GM12878 (cell line): ENCODE data around the gene SCARB1. TPM values are rescaled to one million over a fixed set of nuclear protein-coding genes. Genes with fewer than 3 reads are reported as not detected.

Source experiments
- CHD4 ChIP-seq: fragments of 200-600 bp; sonication (generic); IDR thresholded peaks from 2 replicates; pipeline ENCODE4 v1.6.1; 2016; ENCODE audit warnings: mild to moderate bottlenecking
- EED ChIP-seq: sonication (generic); IDR thresholded peaks from 2 replicates; pipeline ENCODE4 v1.6.1; 2016; ENCODE audit warnings: antibody characterized with exemption, low read depth
- KLF5 ChIP-seq: fragments of 450-650 bp; IDR thresholded peaks from 2 replicates; pipeline ENCODE4 v1.6.1; 2014; ENCODE audit warnings: mild to moderate bottlenecking; ENCODE audit not compliant: partially characterized antibody
- LARP7 ChIP-seq: fragments of 450-650 bp; IDR thresholded peaks from 2 replicates; pipeline ENCODE4 v1.6.1; 2017; ENCODE audit warnings: mild to moderate bottlenecking
- MXI1 ChIP-seq: fragments of 150-350 bp; IDR thresholded peaks from 2 replicates; pipeline ENCODE4 v1.6.1; 2011; ENCODE audit warnings: low read depth, mild to moderate bottlenecking, inconsistent platforms, low read length, improper control_type of control experiment
- NBN ChIP-seq: fragments of 450-650 bp; IDR thresholded peaks from 2 replicates; pipeline ENCODE4 v1.6.1; 2016
- POLR2AphosphoS2 ChIP-seq: IDR thresholded peaks from 2 replicates; pipeline ENCODE4 v1.6.1; 2011; ENCODE audit warnings: low read depth, mild to moderate bottlenecking, low read length, improper control_type of control experiment, moderate library complexity
- RAD21 ChIP-seq: IDR thresholded peaks from 2 replicates; pipeline ENCODE4 v1.6.1; 2011; ENCODE audit warnings: mild to moderate bottlenecking, low read depth, low read length, moderate library complexity; ENCODE audit not compliant: insufficient read depth
- RB1 ChIP-seq: fragments of 450-650 bp; formaldehyde crosslinking; IDR thresholded peaks from 2 replicates; pipeline ENCODE4 v1.6.1; 2017; ENCODE audit warnings: mild to moderate bottlenecking, borderline replicate concordance
- SMAD5 ChIP-seq: IDR thresholded peaks from 2 replicates; pipeline ENCODE4 v1.6.1; 2016; ENCODE audit warnings: antibody characterized with exemption, low read depth
- SMC3 ChIP-seq: IDR thresholded peaks from 2 replicates; pipeline ENCODE4 v1.6.1; 2011; ENCODE audit warnings: low read length, improper control_type of control experiment, borderline replicate concordance
- polyA plus RNA-seq, 11 experiments: library from polyadenylated mRNA; depleted of rRNA in 4 of 11; unstranded in 6 of 11; stranded (reverse) in 5 of 11; fragments of >200 nt; fragmentation: Nextera tagmentation in 4 of 11; fragmentation: Illumina TruSeq in 1 of 11; extraction: Ambion mirVana in 4 of 11; extraction: Trizol in 1 of 11; gene quantifications; 1 replicate in 1 of 11; 2 replicates in 10 of 11; pipeline versions ENCODE4 v1.2.1 to v1.2.3, GENCODE V29; 2011 to 2016; ENCODE audit warnings: inconsistent platforms in 2 of 11, missing spikeins in 2 of 11, low read depth in 1 of 11
- total RNA-seq, 4 experiments: library from RNA; depleted of rRNA in 3 of 4; stranded (reverse); fragments of >200 nt in 3 of 4; fragmentation: Illumina TruSeq in 1 of 4; extraction: Trizol in 1 of 4; gene quantifications; 2 replicates each; pipeline versions ENCODE4 v1.2.1 to v1.2.3, GENCODE V29; 2013 to 2021
- TF ChIP-seq, protein P1 (sequence below): fragments of 450-650 bp; IDR thresholded peaks from 2 replicates; pipeline ENCODE4 v1.6.1; 2016; ENCODE audit warnings: mild to moderate bottlenecking
- TF ChIP-seq, protein P2 (sequence below): IDR thresholded peaks from 2 replicates; pipeline ENCODE4 v1.6.1; 2012; ENCODE audit warnings: low read depth, low read length, improper control_type of control experiment
- TF ChIP-seq, protein P3 (sequence below): fragments of 150-350 bp; IDR thresholded peaks from 2 replicates; pipeline ENCODE4 v1.6.1; 2014; ENCODE audit warnings: mild to moderate bottlenecking, low read depth, low read length
- TF ChIP-seq, protein P4 (sequence below): fragments of 450-650 bp; IDR thresholded peaks from 2 replicates; pipeline ENCODE4 v1.6.1; 2018; ENCODE audit warnings: mild to moderate bottlenecking, low read depth, moderate library complexity; ENCODE audit not compliant: partially characterized antibody
- TF ChIP-seq, protein P5 (sequence below): IDR thresholded peaks from 2 replicates; pipeline ENCODE4 v1.6.1; 2012; ENCODE audit warnings: low read length, inconsistent platforms
- TF ChIP-seq, protein P6 (sequence below): fragments of 450-650 bp; IDR thresholded peaks from 2 replicates; pipeline ENCODE4 v1.6.1; 2017; ENCODE audit warnings: mild to moderate bottlenecking, moderate library complexity

The SCARB1 gene
- total and polyA plus RNA-seq, 10 of the 15 experiments (the other 5 are each of a cell fraction or from before 2014, with no cell fraction given), result 0.34 to 104 (median 63.1) TPM

DNA sequence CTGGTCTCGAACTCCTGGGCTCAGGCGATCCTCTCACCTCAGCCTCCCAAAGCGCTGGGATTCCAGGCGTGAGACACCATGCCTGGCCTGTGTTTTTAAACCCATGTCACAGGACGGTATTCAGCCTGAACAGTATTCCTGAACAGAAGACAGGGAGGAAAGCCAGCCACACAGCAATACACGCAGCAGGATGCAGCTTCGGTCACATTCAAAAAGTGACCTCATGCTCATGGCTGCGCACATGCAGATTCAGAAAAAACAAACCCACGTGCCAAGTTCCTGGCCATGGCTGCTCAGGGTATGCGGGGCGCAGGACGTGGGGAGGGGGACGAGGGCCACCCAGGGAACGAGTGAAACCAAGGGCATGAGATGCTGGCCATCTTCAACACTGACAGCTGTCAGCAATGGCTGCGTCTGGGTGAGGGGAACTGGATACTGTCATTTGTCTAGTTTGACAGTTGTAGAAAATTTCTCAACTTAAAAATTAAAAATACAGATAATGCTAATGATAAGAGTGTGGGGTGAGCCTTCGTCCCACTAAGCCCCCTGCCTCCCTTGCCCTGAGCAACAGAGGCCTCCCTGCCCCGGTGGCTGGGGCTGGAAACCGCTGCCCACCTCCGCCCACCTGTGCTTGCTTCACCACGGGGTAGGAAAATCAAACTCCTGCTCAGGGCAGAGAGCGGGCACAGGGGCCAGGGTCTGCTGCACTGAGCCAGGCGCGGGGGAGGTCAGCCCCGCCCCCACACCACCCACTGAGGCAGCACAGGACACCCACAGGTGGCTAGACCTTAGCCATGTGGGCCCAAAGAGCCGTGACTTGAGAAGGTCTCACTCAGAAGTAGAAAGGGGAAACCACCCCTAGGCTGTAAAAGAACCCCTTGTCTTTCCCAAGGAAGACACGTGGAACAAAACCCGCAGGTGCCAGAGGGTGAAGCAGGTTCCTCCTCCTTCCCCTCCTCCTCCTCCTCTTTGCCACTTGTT, 84.2 kb downstream of the SCARB1 start (continued):
- TF ChIP-seq KLF5 (no peak), EED (peak; percentile 93), SMAD5 (no peak), RAD21 (0 out of 2 replicates have a peak, but pooled peaks have one; percentile 3), POLR2AphosphoS2 (no peak), SMC3 (no peak), MXI1 (0 out of 2 replicates have a peak, but pooled peaks have one; percentile 26), RB1 (peak; percentile 44; the same call in 1 of the 2 replicates), CHD4 (no peak), NBN (no peak), LARP7 (no peak)
- TF ChIP-seq, protein P1, sequence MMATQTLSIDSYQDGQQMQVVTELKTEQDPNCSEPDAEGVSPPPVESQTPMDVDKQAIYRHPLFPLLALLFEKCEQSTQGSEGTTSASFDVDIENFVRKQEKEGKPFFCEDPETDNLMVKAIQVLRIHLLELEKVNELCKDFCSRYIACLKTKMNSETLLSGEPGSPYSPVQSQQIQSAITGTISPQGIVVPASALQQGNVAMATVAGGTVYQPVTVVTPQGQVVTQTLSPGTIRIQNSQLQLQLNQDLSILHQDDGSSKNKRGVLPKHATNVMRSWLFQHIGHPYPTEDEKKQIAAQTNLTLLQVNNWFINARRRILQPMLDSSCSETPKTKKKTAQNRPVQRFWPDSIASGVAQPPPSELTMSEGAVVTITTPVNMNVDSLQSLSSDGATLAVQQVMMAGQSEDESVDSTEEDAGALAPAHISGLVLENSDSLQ, result peak; percentile 22; the same call in 1 of the 2 replicates
- TF ChIP-seq, protein P2, sequence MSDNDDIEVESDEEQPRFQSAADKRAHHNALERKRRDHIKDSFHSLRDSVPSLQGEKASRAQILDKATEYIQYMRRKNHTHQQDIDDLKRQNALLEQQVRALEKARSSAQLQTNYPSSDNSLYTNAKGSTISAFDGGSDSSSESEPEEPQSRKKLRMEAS, result peak; percentile 51; the same call in 1 of the 2 replicates
- TF ChIP-seq, protein P3, sequence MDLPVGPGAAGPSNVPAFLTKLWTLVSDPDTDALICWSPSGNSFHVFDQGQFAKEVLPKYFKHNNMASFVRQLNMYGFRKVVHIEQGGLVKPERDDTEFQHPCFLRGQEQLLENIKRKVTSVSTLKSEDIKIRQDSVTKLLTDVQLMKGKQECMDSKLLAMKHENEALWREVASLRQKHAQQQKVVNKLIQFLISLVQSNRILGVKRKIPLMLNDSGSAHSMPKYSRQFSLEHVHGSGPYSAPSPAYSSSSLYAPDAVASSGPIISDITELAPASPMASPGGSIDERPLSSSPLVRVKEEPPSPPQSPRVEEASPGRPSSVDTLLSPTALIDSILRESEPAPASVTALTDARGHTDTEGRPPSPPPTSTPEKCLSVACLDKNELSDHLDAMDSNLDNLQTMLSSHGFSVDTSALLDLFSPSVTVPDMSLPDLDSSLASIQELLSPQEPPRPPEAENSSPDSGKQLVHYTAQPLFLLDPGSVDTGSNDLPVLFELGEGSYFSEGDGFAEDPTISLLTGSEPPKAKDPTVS, result no peak
- TF ChIP-seq, protein P4, sequence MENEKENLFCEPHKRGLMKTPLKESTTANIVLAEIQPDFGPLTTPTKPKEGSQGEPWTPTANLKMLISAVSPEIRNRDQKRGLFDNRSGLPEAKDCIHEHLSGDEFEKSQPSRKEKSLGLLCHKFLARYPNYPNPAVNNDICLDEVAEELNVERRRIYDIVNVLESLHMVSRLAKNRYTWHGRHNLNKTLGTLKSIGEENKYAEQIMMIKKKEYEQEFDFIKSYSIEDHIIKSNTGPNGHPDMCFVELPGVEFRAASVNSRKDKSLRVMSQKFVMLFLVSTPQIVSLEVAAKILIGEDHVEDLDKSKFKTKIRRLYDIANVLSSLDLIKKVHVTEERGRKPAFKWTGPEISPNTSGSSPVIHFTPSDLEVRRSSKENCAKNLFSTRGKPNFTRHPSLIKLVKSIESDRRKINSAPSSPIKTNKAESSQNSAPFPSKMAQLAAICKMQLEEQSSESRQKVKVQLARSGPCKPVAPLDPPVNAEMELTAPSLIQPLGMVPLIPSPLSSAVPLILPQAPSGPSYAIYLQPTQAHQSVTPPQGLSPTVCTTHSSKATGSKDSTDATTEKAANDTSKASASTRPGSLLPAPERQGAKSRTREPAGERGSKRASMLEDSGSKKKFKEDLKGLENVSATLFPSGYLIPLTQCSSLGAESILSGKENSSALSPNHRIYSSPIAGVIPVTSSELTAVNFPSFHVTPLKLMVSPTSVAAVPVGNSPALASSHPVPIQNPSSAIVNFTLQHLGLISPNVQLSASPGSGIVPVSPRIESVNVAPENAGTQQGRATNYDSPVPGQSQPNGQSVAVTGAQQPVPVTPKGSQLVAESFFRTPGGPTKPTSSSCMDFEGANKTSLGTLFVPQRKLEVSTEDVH, result no peak
- TF ChIP-seq, protein P5, sequence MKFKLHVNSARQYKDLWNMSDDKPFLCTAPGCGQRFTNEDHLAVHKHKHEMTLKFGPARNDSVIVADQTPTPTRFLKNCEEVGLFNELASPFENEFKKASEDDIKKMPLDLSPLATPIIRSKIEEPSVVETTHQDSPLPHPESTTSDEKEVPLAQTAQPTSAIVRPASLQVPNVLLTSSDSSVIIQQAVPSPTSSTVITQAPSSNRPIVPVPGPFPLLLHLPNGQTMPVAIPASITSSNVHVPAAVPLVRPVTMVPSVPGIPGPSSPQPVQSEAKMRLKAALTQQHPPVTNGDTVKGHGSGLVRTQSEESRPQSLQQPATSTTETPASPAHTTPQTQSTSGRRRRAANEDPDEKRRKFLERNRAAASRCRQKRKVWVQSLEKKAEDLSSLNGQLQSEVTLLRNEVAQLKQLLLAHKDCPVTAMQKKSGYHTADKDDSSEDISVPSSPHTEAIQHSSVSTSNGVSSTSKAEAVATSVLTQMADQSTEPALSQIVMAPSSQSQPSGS, result peak; percentile 57; the same call in 1 of the 2 replicates
- TF ChIP-seq, protein P6, sequence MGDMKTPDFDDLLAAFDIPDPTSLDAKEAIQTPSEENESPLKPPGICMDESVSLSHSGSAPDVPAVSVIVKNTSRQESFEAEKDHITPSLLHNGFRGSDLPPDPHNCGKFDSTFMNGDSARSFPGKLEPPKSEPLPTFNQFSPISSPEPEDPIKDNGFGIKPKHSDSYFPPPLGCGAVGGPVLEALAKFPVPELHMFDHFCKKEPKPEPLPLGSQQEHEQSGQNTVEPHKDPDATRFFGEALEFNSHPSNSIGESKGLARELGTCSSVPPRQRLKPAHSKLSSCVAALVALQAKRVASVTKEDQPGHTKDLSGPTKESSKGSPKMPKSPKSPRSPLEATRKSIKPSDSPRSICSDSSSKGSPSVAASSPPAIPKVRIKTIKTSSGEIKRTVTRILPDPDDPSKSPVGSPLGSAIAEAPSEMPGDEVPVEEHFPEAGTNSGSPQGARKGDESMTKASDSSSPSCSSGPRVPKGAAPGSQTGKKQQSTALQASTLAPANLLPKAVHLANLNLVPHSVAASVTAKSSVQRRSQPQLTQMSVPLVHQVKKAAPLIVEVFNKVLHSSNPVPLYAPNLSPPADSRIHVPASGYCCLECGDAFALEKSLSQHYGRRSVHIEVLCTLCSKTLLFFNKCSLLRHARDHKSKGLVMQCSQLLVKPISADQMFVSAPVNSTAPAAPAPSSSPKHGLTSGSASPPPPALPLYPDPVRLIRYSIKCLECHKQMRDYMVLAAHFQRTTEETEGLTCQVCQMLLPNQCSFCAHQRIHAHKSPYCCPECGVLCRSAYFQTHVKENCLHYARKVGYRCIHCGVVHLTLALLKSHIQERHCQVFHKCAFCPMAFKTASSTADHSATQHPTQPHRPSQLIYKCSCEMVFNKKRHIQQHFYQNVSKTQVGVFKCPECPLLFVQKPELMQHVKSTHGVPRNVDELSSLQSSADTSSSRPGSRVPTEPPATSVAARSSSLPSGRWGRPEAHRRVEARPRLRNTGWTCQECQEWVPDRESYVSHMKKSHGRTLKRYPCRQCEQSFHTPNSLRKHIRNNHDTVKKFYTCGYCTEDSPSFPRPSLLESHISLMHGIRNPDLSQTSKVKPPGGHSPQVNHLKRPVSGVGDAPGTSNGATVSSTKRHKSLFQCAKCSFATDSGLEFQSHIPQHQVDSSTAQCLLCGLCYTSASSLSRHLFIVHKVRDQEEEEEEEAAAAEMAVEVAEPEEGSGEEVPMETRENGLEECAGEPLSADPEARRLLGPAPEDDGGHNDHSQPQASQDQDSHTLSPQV, result no peak
